Measurements from ENCODE around the gene MAMSTR. TPM values are rescaled to one million over a fixed set of nuclear protein-coding genes. Genes with fewer than 3 reads are reported as not detected.

Gene MAMSTR
- total and polyA plus RNA-seq, 12 donors = 8.9 to 57.9 (median 26.4) TPM

DNA sequence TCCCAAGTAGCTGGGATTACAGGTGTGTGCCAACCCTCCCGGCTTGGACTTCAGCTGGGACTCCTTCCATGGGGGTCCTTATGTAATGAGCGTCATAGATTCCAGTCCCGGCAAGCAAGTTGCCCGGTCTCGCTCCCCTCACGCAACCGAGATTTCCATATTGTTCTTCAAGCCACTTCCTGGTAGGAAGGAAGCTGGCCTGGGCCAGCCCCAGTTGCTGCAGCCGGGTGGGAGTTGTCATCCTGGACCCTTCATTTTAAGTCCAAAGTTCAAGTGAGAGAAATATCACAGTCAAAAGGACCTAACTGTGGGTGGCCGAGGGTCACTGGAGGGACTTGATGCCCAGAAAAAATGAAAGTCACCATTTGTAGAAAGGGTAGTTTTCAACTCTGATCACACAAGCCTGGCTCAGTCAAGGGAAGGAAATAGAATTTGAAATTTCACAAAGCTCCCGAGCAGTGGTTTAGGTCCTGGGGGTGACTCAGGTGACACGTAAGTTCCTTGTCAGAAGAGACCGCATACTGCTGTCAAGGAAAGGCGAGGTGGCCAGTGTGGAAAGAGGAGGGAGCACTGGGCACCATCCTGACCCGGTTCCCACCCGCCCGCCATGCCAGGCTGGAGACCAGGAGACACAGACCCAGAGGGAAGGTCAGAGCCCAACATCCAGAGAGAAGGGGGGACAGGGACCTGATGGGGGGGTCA is 41.1 kb upstream of the MAMSTR start:
- no peaks in the 10 kb centered on the region for H3K9me3 ChIP-seq (replicated peaks in 1 of 3)
- no peak overlapping the region for H3K4me3 ChIP-seq
- no peaks in the 10 kb centered on the region for H3K27me3 ChIP-seq
- H3K27ac ChIP-seq = peak overlapping the region in 2 of 5 donors; percentile 3 to 20
- peak in 1 of 7 donors; percentile 40 for DNase-seq
- intact Hi-C loops (cut with DNase I) = no loop called here
- TF ChIP-seq POLR2A (IDR thresholded peaks at IDR 0.05) = no peak
- TF ChIP-seq, protein P1, sequence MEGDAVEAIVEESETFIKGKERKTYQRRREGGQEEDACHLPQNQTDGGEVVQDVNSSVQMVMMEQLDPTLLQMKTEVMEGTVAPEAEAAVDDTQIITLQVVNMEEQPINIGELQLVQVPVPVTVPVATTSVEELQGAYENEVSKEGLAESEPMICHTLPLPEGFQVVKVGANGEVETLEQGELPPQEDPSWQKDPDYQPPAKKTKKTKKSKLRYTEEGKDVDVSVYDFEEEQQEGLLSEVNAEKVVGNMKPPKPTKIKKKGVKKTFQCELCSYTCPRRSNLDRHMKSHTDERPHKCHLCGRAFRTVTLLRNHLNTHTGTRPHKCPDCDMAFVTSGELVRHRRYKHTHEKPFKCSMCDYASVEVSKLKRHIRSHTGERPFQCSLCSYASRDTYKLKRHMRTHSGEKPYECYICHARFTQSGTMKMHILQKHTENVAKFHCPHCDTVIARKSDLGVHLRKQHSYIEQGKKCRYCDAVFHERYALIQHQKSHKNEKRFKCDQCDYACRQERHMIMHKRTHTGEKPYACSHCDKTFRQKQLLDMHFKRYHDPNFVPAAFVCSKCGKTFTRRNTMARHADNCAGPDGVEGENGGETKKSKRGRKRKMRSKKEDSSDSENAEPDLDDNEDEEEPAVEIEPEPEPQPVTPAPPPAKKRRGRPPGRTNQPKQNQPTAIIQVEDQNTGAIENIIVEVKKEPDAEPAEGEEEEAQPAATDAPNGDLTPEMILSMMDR (IDR thresholded peaks at IDR 0.05) = no peak
- H3K36me3 ChIP-seq (replicated peaks in 1 of 2) = no peaks in the 10 kb centered on the region
- 69 to 72% (median 70%) methylated on average over 16 of the region's 16 CpGs for WGBS, 4 donors
- H3K4me1 ChIP-seq (replicated peaks in 1 of 2) = no peaks in the 10 kb centered on the region

DNA sequence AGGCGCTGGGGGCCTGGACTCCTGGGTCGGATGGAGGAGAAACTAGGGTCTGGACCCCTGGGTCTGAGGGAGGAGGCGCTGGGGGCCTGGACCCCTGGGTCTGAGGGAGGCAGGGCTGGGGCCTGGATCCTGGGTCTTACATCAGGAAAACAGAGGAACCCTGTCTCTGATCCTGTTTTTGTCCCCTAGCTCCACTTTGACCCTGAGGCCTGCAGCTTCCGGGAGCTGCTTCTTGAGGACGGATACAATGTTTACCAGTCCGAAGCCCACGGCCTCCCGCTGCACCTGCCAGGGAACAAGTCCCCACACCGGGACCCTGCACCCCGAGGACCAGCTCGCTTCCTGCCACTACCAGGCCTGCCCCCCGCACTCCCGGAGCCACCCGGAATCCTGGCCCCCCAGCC is 38.2 kb upstream of the MAMSTR start:
- intact Hi-C loops (cut with DNase I) = no loop called here
- 62 to 88% (median 87%) methylated on average over 13 to 14 of the region's 14 CpGs for WGBS, 4 donors

DNA sequence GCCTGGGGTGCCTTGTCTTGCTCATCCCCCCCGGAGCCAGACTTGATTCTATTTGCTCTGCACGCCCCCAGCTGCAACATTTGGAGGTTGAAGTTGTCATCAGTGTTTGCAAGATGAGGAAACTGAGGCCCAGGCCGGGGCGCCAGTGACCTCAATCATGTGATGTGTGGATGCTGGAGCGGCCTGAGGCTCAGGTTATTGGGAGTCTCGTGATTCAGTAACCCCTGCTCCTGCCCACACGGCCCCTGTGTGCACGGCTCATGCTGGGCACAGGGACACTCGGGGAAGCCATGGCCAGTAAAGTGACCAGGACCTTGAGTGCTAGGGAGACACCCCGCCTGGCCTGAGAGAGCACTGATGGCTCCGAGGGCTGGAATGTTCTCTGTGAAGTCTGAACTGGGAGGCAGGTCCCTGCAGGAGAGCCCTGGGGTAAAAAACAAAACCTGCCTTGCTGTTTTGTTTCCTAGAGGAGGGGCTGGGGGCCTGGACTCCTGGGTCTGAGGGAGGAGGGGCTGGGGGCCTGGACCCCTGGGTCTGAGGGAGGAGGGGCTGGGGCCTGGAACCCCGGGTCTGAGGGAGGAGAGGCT is 37.7 kb upstream of the MAMSTR start:
- Histone ChIP-seq H3K9me3 (replicated peaks in 1 of 3) (no peaks in the 10 kb centered on the region), H3K4me1 (replicated peaks in 1 of 2) (peaks cover 4 to 11% of the 10 kb centered on the region in 2 donors), H3K27me3 (no peaks in the 10 kb centered on the region), H3K27ac (no peak overlapping the region), H3K36me3 (replicated peaks in 1 of 2) (no peaks in the 10 kb centered on the region), H3K4me3 (no peak overlapping the region)
- WGBS, 4 donors = 65 to 86% (median 85%) methylated on average over 5 to 12 of the region's 12 CpGs; no CpG with 5 or more reads in 1 of the 4 donors
- TF ChIP-seq, protein P1 (IDR thresholded peaks at IDR 0.05) = no peak
- no peak for TF ChIP-seq POLR2A (IDR thresholded peaks at IDR 0.05)
- intact Hi-C loops (cut with DNase I) = no loop called here
- no peak for DNase-seq

More for the DNA sequence above, 38.2 kb upstream of the MAMSTR start:
- Histone ChIP-seq H3K4me1 (replicated peaks in 1 of 2) (peaks cover 0 to 6% of the 10 kb centered on the region in 2 donors), H3K4me3 (no peak overlapping the region), H3K9me3 (replicated peaks in 1 of 3) (no peaks in the 10 kb centered on the region), H3K27ac (no peak overlapping the region), H3K27me3 (no peaks in the 10 kb centered on the region), H3K36me3 (replicated peaks in 1 of 2) (no peaks in the 10 kb centered on the region)
- DNase-seq = no peak
- TF ChIP-seq, protein P1 (IDR thresholded peaks at IDR 0.05) = no peak
- TF ChIP-seq POLR2A (IDR thresholded peaks at IDR 0.05) = no peak

DNA sequence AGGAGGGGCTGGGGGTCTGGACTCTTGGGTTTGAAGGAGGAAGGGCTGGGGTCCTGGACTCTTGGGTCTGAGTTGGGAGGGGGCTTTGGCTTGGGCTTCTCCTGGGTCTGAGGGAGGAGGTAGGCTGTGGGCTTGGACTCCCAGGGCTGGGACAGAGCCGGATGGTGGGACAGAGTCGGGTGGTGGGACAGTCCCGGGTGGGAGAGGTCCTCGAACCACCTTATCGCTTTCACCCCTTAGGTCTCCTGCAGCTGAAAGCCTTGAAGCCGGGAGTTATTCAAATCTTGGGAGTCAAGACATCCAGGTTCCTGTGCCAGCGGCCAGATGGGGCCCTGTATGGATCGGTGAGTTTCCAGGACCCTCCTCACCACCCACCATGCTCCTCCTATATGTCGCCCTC is 37.2 kb upstream of the MAMSTR start:
- WGBS, 4 donors = 79 to 87% (median 85%) methylated on average over 8 to 9 of the region's 9 CpGs

More for the DNA sequence above, 37.2 kb upstream of the MAMSTR start:
- no peaks in the 10 kb centered on the region for H3K36me3 ChIP-seq (replicated peaks in 1 of 2)
- intact Hi-C loops (cut with DNase I) = no loop called here
- no peaks in the 10 kb centered on the region for H3K27me3 ChIP-seq
- no peaks in the 10 kb centered on the region for H3K9me3 ChIP-seq (replicated peaks in 1 of 3)
- H3K27ac ChIP-seq = no peak overlapping the region
- H3K4me3 ChIP-seq = no peak overlapping the region
- TF ChIP-seq, protein P1 (IDR thresholded peaks at IDR 0.05) = no peak
- TF ChIP-seq POLR2A (IDR thresholded peaks at IDR 0.05) = no peak
- DNase-seq = no peak
- H3K4me1 ChIP-seq (replicated peaks in 1 of 2) = peaks cover 5 to 15% of the 10 kb centered on the region in 2 donors

Measured in adrenal gland (tissue), 12 donors.